Left lung (tissue), 10 donors: Measurements from ENCODE around the gene PER1. TPM values are rescaled to one million over a fixed set of nuclear protein-coding genes. Genes with fewer than 3 reads are reported as not detected.

ENCODE experiments used
- ATAC-seq: fragments of 200-7000 bp; cut with Tn5 transposase; one replicate; pipeline ENCODE4 v1.9.1; 2020; ENCODE audit warnings: moderate library complexity
- DNase-seq, 4 donors: peaks; one replicate each; pipeline ENCODE4 v3.0.0-alpha.2; 2013 to 2020
- H3K27ac ChIP-seq, 2 donors: fragments of 200-600 bp; sonication (generic) in 1 of 2; one replicate each; pipeline versions ENCODE4 v1.5.0 to v1.8.0; 2020 to 2021
- H3K27me3 ChIP-seq, 2 donors: fragments of 200-600 bp; sonication (generic) in 1 of 2; one replicate each; pipeline versions ENCODE4 v1.5.0 to v1.8.0; 2020 to 2021
- H3K36me3 ChIP-seq, 2 donors: fragments of 200-600 bp; sonication (generic) in 1 of 2; one replicate each; pipeline versions ENCODE4 v1.5.0 to v1.8.0; 2020 to 2021
- H3K4me1 ChIP-seq, 2 donors: fragments of 200-600 bp; one replicate each; pipeline ENCODE4 v1.8.0; 2021
- H3K4me3 ChIP-seq, 2 donors: fragments of 200-600 bp; sonication (generic) in 1 of 2; one replicate each; pipeline versions ENCODE4 v1.5.0 to v1.8.0; 2020 to 2021; ENCODE audit warnings: mild to moderate bottlenecking in 1 of 2
- H3K9me3 ChIP-seq, 2 donors: fragments of 200-600 bp; sonication (generic) in 1 of 2; one replicate each; pipeline versions ENCODE4 v1.5.0 to v1.8.0; 2020 to 2021
- intact Hi-C, 2 donors: fragments of 100-400 bp; cut with DNase I; formaldehyde crosslinking; loops; one replicate each; pipeline versions ENCODE4 v1.11.2 to v1.14.2; 2022
- polyA plus RNA-seq, 6 donors: library from polyadenylated mRNA; unstranded; fragments of 120-200 nt; gene quantifications; one replicate each; pipeline ENCODE4 v1.2.1, GENCODE V29; 2013; ENCODE audit not compliant: insufficient read length in 6 of 6
- total RNA-seq, 2 donors: library from RNA; stranded (reverse); fragmentation: NEBNext Ultra II Directional; extraction: Animal tissue kit (Norgen Biotek cat#: 25700); gene quantifications; one replicate each; pipeline ENCODE4 v1.2.1, GENCODE V29; 2021
- TF ChIP-seq, protein P1 (sequence below), 2 donors: fragments of 200-600 bp; sonication (generic) in 1 of 2; IDR thresholded peaks; one replicate each; pipeline versions ENCODE4 v1.5.0 to v1.8.0; 2021; ENCODE audit warnings: antibody characterized with exemption in 2 of 2
- donor health status: DM: no; HTN: yes; CAD: no.
- donor health status: DM: no; HTN: no; CAD: no.

Gene PER1
- total and polyA plus RNA-seq, 8 donors, result 28.0 to 111 (median 61.2) TPM

DNA sequence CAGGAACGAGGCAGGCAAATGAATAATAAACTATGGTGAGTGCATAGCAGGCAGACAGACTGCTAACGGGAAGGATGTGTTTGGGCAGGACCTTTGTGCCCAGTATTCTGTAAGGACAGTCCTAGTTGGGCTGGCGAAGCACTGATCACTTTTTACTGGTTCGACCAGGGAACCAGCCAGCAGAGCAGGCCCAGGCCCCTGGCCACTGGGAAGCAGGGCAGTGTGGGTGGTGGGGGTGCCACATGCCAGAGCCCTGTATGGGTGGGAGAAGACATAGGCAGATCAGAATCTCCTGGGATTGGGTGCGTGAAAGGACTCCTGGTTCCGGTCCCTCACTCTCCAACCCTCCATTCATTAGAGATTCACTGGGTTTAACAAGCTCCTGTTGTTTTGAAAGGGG, 14.5 kb upstream of the PER1 start:
- TF ChIP-seq, protein P1, sequence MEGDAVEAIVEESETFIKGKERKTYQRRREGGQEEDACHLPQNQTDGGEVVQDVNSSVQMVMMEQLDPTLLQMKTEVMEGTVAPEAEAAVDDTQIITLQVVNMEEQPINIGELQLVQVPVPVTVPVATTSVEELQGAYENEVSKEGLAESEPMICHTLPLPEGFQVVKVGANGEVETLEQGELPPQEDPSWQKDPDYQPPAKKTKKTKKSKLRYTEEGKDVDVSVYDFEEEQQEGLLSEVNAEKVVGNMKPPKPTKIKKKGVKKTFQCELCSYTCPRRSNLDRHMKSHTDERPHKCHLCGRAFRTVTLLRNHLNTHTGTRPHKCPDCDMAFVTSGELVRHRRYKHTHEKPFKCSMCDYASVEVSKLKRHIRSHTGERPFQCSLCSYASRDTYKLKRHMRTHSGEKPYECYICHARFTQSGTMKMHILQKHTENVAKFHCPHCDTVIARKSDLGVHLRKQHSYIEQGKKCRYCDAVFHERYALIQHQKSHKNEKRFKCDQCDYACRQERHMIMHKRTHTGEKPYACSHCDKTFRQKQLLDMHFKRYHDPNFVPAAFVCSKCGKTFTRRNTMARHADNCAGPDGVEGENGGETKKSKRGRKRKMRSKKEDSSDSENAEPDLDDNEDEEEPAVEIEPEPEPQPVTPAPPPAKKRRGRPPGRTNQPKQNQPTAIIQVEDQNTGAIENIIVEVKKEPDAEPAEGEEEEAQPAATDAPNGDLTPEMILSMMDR (IDR thresholded peaks at IDR 0.05), result no peak
- DNase-seq (no peak), ATAC-seq (no peak)
- Histone ChIP-seq H3K36me3 (peaks cover 0 to under 1% of the 10 kb centered on the region in 2 donors), H3K27me3 (no peaks in the 10 kb centered on the region), H3K4me3 (no peak overlapping the region), H3K9me3 (no peaks in the 10 kb centered on the region), H3K4me1 (peaks cover 20 to 26% of the 10 kb centered on the region in 2 donors), H3K27ac (no peak overlapping the region)
- intact Hi-C loops, result no loop called here

DNA sequence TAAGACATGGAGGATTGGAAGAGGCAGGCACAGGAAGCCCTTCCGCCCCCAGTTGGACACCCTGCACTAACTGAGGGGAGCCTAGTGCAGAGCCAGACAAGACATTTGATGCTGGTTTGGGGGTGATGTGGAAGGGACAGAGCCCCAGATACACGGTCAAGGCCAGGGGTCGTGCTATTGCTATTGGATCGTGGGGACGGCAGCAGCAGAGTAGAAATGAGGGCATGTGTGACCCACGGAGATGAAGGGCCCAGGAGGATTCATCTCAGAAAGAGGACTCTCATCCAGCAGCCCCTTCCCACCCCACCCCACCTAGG, 12.6 kb upstream of the PER1 start:
- peaks cover 28 to 44% of the 10 kb centered on the region in 2 donors for H3K4me1 ChIP-seq
- ATAC-seq (no peak), DNase-seq (no peak)
- no peaks in the 10 kb centered on the region for H3K27me3 ChIP-seq
- TF ChIP-seq, protein P1 (IDR thresholded peaks at IDR 0.05), result no peak
- intact Hi-C loops, result no loop called here
- H3K36me3 ChIP-seq, result peaks cover 0 to 16% of the 10 kb centered on the region in 2 donors
- no peaks in the 10 kb centered on the region for H3K9me3 ChIP-seq
- H3K27ac ChIP-seq, result peak overlapping the region; percentile 92 to 95
- H3K4me3 ChIP-seq, result no peak overlapping the region

DNA sequence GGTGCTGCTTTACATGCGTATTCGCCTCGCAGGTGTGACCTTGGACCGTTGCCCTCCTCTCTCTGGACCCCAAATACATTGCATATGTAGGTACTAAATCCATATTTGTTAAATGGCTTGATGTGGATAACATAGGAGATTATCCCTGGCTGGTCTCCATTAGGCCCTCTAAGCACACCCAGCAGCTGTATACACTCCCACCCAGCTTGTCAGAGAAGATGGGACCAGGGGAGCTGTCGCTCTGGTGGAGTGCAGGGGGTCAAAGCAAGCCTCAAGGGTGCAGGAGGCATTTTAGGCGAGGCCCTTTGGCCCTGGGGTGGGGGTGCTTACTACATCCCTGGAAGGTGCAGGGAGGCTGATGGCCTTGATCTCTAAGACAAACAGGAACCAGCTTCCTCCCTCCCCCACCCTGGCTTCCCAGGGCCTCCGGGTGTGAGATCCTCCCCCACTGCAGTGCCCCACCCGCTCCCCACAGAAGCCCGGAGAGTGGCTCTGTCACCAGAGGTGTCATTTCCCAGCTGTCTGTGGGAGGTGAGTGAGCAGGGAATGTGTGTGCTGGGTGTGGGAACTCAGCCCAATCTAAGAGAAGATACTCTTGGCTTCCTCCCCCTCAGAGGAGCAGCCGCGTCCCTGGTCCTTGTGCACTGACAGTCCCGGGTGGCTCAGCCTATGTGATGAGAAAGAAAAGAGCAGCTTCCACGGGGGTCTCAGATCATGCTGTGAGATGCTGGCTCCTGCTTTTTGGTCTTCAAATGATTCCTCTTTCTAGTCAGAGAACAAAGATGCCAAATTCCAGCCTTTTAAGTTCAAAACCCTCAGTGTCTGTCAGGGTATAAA, 12.0 kb upstream of the PER1 start:
- ATAC-seq, result peak; percentile 57
- intact Hi-C loops, result no loop called here
- Histone ChIP-seq H3K9me3 (no peaks in the 10 kb centered on the region), H3K27me3 (no peaks in the 10 kb centered on the region), H3K27ac (peak overlapping the region; percentile 92 to 95), H3K4me3 (peak overlapping the region in 1 of 2 donors; percentile 11), H3K4me1 (peaks cover 28 to 50% of the 10 kb centered on the region in 2 donors), H3K36me3 (peaks cover 0 to 22% of the 10 kb centered on the region in 2 donors)
- TF ChIP-seq, protein P1 (IDR thresholded peaks at IDR 0.05), result no peak
- DNase-seq, result peak; percentile 51 to 87 (median 80)

DNA sequence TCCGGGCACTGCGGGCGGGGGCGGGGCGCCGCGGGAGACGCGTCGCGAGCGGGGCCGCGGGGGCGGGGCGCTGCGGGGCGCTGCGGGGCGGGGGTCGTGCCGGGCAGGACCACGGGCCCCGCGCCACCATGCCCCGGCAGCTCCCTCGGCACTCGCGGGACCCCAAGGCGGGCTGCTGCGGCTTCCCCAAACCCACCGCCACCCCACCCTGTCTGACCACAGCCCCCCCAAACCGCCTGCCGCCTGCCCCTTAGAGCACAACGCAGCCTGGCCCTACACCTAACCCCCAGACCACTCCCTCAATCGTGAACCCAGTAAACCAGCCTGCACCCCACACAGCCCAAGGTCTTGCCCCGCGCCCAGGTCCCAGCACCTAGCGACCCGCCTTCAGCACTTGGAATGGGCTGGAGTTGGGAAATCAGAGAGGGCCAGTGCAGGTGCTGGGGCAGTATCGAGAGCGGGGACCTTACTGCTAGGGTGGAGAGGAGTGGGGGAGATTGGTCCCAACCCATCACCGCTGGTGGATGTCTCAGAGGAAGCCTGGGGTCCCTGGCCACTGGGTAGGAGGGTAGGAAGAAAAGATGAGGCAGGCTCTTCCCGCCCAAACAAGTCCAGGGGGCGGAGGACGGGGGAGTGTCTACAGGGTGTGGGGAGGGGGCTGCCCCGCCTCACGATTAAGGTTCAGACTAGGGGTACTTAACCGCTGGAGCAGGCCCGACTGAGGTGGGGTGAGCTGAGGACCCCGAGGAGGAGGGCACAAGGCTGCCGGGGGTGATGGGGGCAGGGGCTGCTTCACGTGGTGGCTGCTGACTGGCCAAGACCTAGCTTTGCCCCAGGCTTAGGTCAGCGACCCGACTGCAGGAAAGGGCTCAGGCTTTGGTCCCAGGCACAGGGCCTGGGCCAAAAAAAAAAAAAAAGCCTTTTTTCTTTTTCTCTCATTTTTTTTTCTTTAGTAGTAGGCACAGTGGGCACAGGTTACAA, 11.1 kb upstream of the PER1 start:
- H3K9me3 ChIP-seq, result no peaks in the 10 kb centered on the region
- ATAC-seq (peak; percentile 30), DNase-seq (peak in 1 of 4 donors; percentile 41)
- intact Hi-C loops, result no loop called here
- peaks cover 0 to 27% of the 10 kb centered on the region in 2 donors for H3K36me3 ChIP-seq
- H3K27me3 ChIP-seq, result no peaks in the 10 kb centered on the region
- TF ChIP-seq, protein P1 (IDR thresholded peaks at IDR 0.05), result no peak
- peak overlapping the region; percentile 92 to 95 for H3K27ac ChIP-seq
- H3K4me1 ChIP-seq, result peaks cover 28 to 59% of the 10 kb centered on the region in 2 donors
- H3K4me3 ChIP-seq, result peak overlapping the region; percentile 87 to 99
